Measurements from ENCODE around the gene PTPRT.
"Not testable (repeated sequence)": the region's sequence is repeated elsewhere in the genome, so short reads cannot be mapped to it uniquely, and the experiment has no call there.

The PTPRT gene

GRCh38 chr20:42214074-42214473 lies 975.6 kb downstream of the PTPRT start:
- Histone ChIP-seq H4K20me1 (ENCODE audit: insufficient read depth, low read length) (no peaks in the 10 kb centered on the region), H3K4me1 (ENCODE audit: low read length) (peaks cover 17% of the 10 kb centered on the region), H2AFZ (ENCODE audit: low read length) (no peak overlapping the region), H3K27ac (ENCODE audit: low read length) (no peak overlapping the region), H3K9me3 (replicated peaks; ENCODE audit: insufficient read depth, low read length) (no peaks in the 10 kb centered on the region), H3K9me2 (replicated peaks; ENCODE audit: insufficient read depth, low read length) (no peaks in the 10 kb centered on the region), H3K27me3 (replicated peaks; ENCODE audit: insufficient read depth, low read length) (no peaks in the 10 kb centered on the region), H3F3A (ENCODE audit: insufficient read depth, low read length) (no peaks in the 10 kb centered on the region), H3K4me3 (ENCODE audit: low read length) (no peak overlapping the region), H3K36me3 (replicated peaks; ENCODE audit: insufficient read depth, low read length) (no peaks in the 10 kb centered on the region), H3K9ac (ENCODE audit: low read length) (no peak overlapping the region), H3K4me2 (ENCODE audit: low read depth, low read length) (no peak overlapping the region), H3K79me2 (ENCODE audit: low read length) (no peaks in the 10 kb centered on the region)
- DNase-seq, result no peak
- TF ChIP-seq EZH2 (optimal IDR thresholded peaks at IDR 0.05; ENCODE audit: low read depth, low read length) (no peak), EZH2phosphoT487 (IDR thresholded peaks at IDR 0.05; ENCODE audit: low read length) (no peak), CTCF (IDR thresholded peaks at IDR 0.05; ENCODE audit: low read length) (no peak)

- Histone ChIP-seq H3K9ac (ENCODE audit: low read length) (no peak overlapping the region), H3K4me1 (ENCODE audit: low read length) (peaks cover 17% of the 10 kb centered on the region), H3K79me2 (ENCODE audit: low read length) (no peaks in the 10 kb centered on the region), H3K27me3 (replicated peaks; ENCODE audit: insufficient read depth, low read length) (no peaks in the 10 kb centered on the region), H3K36me3 (replicated peaks; ENCODE audit: insufficient read depth, low read length) (no peaks in the 10 kb centered on the region), H3F3A (ENCODE audit: insufficient read depth, low read length) (no peaks in the 10 kb centered on the region), H3K4me2 (ENCODE audit: low read depth, low read length) (no peak overlapping the region), H3K4me3 (ENCODE audit: low read length) (no peak overlapping the region), H2AFZ (ENCODE audit: low read length) (no peak overlapping the region), H3K27ac (ENCODE audit: low read length) (no peak overlapping the region), H3K9me3 (replicated peaks; ENCODE audit: insufficient read depth, low read length) (no peaks in the 10 kb centered on the region), H4K20me1 (ENCODE audit: insufficient read depth, low read length) (no peaks in the 10 kb centered on the region), H3K9me2 (replicated peaks; ENCODE audit: insufficient read depth, low read length) (no peaks in the 10 kb centered on the region)
- no peak for TF ChIP-seq CTCF (IDR thresholded peaks at IDR 0.05; ENCODE audit: low read length)
- no peak for TF ChIP-seq EZH2 (optimal IDR thresholded peaks at IDR 0.05; ENCODE audit: low read depth, low read length)
- DNase-seq, result no peak
These were observed 977.3 kb downstream of the PTPRT start for GRCh38 chr20:42212391-42212790.

GRCh38 chr20:42206557-42206956 lies 983.1 kb downstream of the PTPRT start:
- not testable (repeated sequence) for H3K4me3 ChIP-seq (ENCODE audit: low read length); H2AFZ ChIP-seq (ENCODE audit: low read length); H4K20me1 ChIP-seq (ENCODE audit: insufficient read depth, low read length); H3K36me3 ChIP-seq (replicated peaks; ENCODE audit: insufficient read depth, low read length); H3K9me3 ChIP-seq (replicated peaks; ENCODE audit: insufficient read depth, low read length); H3K9ac ChIP-seq (ENCODE audit: low read length); H3K4me2 ChIP-seq (ENCODE audit: low read depth, low read length); H3F3A ChIP-seq (ENCODE audit: insufficient read depth, low read length); H3K27ac ChIP-seq (ENCODE audit: low read length); H3K27me3 ChIP-seq (replicated peaks; ENCODE audit: insufficient read depth, low read length); H3K9me2 ChIP-seq (replicated peaks; ENCODE audit: insufficient read depth, low read length); H3K4me1 ChIP-seq (ENCODE audit: low read length); DNase-seq; H3K79me2 ChIP-seq (ENCODE audit: low read length)

GRCh38 chr20:42204109-42204660 lies 985.5 kb downstream of the PTPRT start:
- TF ChIP-seq CTCF (IDR thresholded peaks at IDR 0.05; ENCODE audit: low read length) (peak; percentile 38), EZH2phosphoT487 (IDR thresholded peaks at IDR 0.05; ENCODE audit: low read length) (no peak)
- Histone ChIP-seq H3K4me1 (ENCODE audit: low read length) (0 out of 2 replicates have a peak, but pooled peaks cover 3% of the 10 kb centered on the region), H3K79me2 (ENCODE audit: low read length) (no peaks in the 10 kb centered on the region), H3K9ac (ENCODE audit: low read length) (no peak overlapping the region), H3K9me2 (replicated peaks; ENCODE audit: insufficient read depth, low read length) (no peaks in the 10 kb centered on the region), H3K27ac (ENCODE audit: low read length) (no peak overlapping the region), H2AFZ (ENCODE audit: low read length) (no peak overlapping the region), H3K9me3 (replicated peaks; ENCODE audit: insufficient read depth, low read length) (no peaks in the 10 kb centered on the region), H3K36me3 (replicated peaks; ENCODE audit: insufficient read depth, low read length) (no peaks in the 10 kb centered on the region), H3K27me3 (replicated peaks; ENCODE audit: insufficient read depth, low read length) (no peaks in the 10 kb centered on the region), H3K4me3 (ENCODE audit: low read length) (no peak overlapping the region), H3K4me2 (ENCODE audit: low read depth, low read length) (no peak overlapping the region), H3F3A (ENCODE audit: insufficient read depth, low read length) (no peaks in the 10 kb centered on the region), H4K20me1 (ENCODE audit: insufficient read depth, low read length) (no peaks in the 10 kb centered on the region)
- no peak for DNase-seq

All from MM.1S (cell line).